ENCODE data around the gene MAD1L1. TPM values are rescaled to one million over a fixed set of nuclear protein-coding genes. Genes with fewer than 3 reads are reported as not detected.

MAD1L1 gene
- total RNA-seq, 1 donor from 2014 or later: 32.3 TPM

DNA sequence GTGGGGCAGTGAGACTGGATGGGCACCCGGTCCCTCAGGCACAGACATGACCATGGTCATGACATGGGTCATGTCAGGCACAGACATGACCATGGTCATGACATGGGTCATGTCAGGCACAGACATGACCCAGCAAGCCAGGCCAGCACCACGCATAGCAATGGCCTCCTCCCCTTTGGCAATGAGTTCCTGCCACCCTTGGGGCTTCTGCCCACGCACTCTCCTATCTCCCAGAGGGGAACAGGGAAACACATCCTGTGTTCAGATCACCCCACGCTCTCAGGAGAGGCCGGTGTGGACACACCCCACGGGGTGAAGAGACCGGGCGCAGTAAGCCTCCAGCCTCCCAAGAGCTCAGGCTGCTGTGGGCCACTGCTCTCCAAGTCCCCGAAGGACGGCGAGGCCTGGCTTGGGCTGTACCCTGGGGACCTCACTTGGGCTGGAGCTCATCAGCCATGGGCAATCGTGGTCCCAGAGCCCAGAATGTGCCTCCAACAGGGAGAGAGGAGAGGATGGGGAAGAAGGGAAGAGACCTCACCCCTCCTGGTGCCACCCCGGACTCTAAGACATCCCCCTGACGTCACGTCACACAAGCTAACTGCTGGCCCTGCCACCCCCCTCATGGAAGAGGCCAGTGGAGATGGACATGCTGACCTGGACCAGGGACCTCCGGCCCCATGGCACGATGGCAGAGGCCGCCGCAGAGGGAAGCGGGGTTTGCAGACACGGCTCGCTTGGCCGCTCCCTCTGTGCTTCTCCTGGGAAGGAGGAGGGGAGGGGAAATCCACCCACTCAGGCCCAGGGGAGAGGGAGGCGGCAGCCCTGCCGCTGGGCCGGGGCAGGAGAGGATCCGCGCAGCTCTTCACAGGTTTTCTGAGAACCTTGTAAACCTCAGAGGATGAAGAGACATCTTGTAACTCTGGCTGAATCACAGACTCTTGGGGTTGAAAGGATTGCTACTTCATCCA lies 293.0 kb downstream of the MAD1L1 start:
- TF ChIP-seq, protein P1, sequence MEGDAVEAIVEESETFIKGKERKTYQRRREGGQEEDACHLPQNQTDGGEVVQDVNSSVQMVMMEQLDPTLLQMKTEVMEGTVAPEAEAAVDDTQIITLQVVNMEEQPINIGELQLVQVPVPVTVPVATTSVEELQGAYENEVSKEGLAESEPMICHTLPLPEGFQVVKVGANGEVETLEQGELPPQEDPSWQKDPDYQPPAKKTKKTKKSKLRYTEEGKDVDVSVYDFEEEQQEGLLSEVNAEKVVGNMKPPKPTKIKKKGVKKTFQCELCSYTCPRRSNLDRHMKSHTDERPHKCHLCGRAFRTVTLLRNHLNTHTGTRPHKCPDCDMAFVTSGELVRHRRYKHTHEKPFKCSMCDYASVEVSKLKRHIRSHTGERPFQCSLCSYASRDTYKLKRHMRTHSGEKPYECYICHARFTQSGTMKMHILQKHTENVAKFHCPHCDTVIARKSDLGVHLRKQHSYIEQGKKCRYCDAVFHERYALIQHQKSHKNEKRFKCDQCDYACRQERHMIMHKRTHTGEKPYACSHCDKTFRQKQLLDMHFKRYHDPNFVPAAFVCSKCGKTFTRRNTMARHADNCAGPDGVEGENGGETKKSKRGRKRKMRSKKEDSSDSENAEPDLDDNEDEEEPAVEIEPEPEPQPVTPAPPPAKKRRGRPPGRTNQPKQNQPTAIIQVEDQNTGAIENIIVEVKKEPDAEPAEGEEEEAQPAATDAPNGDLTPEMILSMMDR (IDR thresholded peaks at IDR 0.05; ENCODE audit: insufficient read depth, low read depth, low read length): no peak
- no peak for TF ChIP-seq EZH2 (IDR thresholded peaks at IDR 0.05; ENCODE audit: insufficient read depth, low read length)
- Mint-ChIP-seq H3K27me3 (ENCODE audit: low read depth, unreplicated experiment) (no peaks in the 10 kb centered on the region), H3K9me3 (ENCODE audit: unreplicated experiment) (peaks cover 2% of the 10 kb centered on the region), H3K36me3 (ENCODE audit: low read depth, unreplicated experiment) (peaks cover 11% of the 10 kb centered on the region), H3K27ac (ENCODE audit: unreplicated experiment) (no peak overlapping the region), H3K4me3 (ENCODE audit: unreplicated experiment) (no peak overlapping the region), H3K4me1 (ENCODE audit: low read depth, unreplicated experiment) (peaks cover 2% of the 10 kb centered on the region)
- H3K9ac ChIP-seq (ENCODE audit: low read length): peak overlapping the region; percentile 70
- H3K4me1 ChIP-seq (ENCODE audit: insufficient read depth, low read length): peaks cover 18% of the 10 kb centered on the region
- peak overlapping the region; percentile 70 for H3K4me2 ChIP-seq (ENCODE audit: low read length)
- no peaks in the 10 kb centered on the region for H3K27me3 ChIP-seq (ENCODE audit: insufficient read depth, low read length)
- H4K20me1 ChIP-seq (ENCODE audit: insufficient read depth, low read length): no peaks in the 10 kb centered on the region
- no peaks in the 10 kb centered on the region for H3K9me3 ChIP-seq (ENCODE audit: insufficient read depth, low read depth, low read length)
- DNase-seq (ENCODE audit: low read depth) (no peak), FAIRE-seq (no peak)
- no peaks in the 10 kb centered on the region for H3K79me2 ChIP-seq (ENCODE audit: insufficient read depth, low read length)
- no peaks in the 10 kb centered on the region for H3K36me3 ChIP-seq (ENCODE audit: insufficient read depth, low read length)
- H2AFZ ChIP-seq (ENCODE audit: low read depth, low read length): peak overlapping the region; percentile 39
- H3K4me3 ChIP-seq (ENCODE audit: insufficient read depth, low read depth, low read length): no peak overlapping the region
- H3K27ac ChIP-seq (ENCODE audit: low read depth, low read length): peak overlapping the region; percentile 66

DNA sequence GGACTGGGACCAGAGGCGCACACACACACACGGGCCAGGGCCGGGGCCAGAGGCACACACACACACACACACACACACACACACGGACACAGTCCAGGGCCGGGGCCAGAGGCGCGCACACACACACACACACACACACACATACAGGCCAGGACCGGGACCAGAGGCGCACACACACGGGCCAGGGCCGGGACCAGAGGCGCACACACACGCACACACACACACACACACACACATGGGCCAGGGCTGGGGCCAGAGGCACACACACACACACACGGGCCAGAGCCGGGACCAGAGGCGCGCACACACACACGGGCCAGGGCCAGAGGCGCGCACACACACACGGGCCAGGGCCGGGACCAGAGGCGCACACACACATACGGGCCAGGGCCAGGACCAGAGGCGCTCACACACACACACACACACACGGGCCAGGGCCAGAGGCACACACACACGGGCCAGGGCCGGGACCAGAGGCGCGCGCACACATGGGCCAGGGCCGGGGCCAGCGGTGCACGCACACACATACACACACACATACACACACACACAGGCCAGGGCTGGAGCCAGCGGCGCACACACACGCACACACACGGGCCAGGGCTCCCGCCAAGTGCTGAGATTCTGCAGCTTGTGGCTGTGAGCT lies 293.8 kb downstream of the MAD1L1 start:
- peaks cover 6% of the 10 kb centered on the region for H3K9me3 Mint-ChIP-seq (ENCODE audit: unreplicated experiment)
- Histone ChIP-seq H3K4me3 (ENCODE audit: insufficient read depth, low read depth, low read length) (no peak overlapping the region), H3K4me2 (ENCODE audit: low read length) (no peak overlapping the region), H3K79me2 (ENCODE audit: insufficient read depth, low read length) (no peaks in the 10 kb centered on the region), H3K4me1 (ENCODE audit: insufficient read depth, low read length) (peaks cover 18% of the 10 kb centered on the region), H3K36me3 (ENCODE audit: insufficient read depth, low read length) (no peaks in the 10 kb centered on the region), H2AFZ (ENCODE audit: low read depth, low read length) (no peak overlapping the region), H3K9me3 (ENCODE audit: insufficient read depth, low read depth, low read length) (no peaks in the 10 kb centered on the region), H3K27me3 (ENCODE audit: insufficient read depth, low read length) (no peaks in the 10 kb centered on the region), H3K27ac (ENCODE audit: low read depth, low read length) (no peak overlapping the region), H3K9ac (ENCODE audit: low read length) (no peak overlapping the region), H4K20me1 (ENCODE audit: insufficient read depth, low read length) (no peaks in the 10 kb centered on the region)
- DNase-seq (ENCODE audit: low read depth): no peak
- H3K4me1 Mint-ChIP-seq (ENCODE audit: low read depth, unreplicated experiment): peaks cover 2% of the 10 kb centered on the region
- H3K27me3 Mint-ChIP-seq (ENCODE audit: low read depth, unreplicated experiment): peaks cover 3% of the 10 kb centered on the region
- TF ChIP-seq, protein P1 (IDR thresholded peaks at IDR 0.05; ENCODE audit: insufficient read depth, low read depth, low read length): no peak
- TF ChIP-seq EZH2 (IDR thresholded peaks at IDR 0.05; ENCODE audit: insufficient read depth, low read length): no peak
- H3K27ac Mint-ChIP-seq (ENCODE audit: unreplicated experiment): no peak overlapping the region
- H3K36me3 Mint-ChIP-seq (ENCODE audit: low read depth, unreplicated experiment): peaks cover 14% of the 10 kb centered on the region
- H3K4me3 Mint-ChIP-seq (ENCODE audit: unreplicated experiment): no peak overlapping the region
- FAIRE-seq: no peak
